GM10266 (cell line): ENCODE results near the gene CLASP1.

ENCODE experiments used
- DNase-seq: peaks from one replicate; pipeline ENCODE4 v3.0.0; 2012; ENCODE audit errors: extremely low spot score
- CTCF ChIP-seq: IDR thresholded peaks from 2 replicates; pipeline ENCODE4 v1.5.1; 2012; ENCODE audit warnings: mild to moderate bottlenecking, low read depth; ENCODE audit not compliant: control insufficient read depth, insufficient read depth; ENCODE audit errors: missing control alignments

The CLASP1 gene

GRCh38 chr2:121412349-121412748 lies 236.9 kb downstream of the CLASP1 start:
- DNase-seq: no peak
- no peak for TF ChIP-seq CTCF

- no peak for DNase-seq
- TF ChIP-seq CTCF: no peak
These were observed 239.3 kb downstream of the CLASP1 start for GRCh38 chr2:121409966-121410365.

- TF ChIP-seq CTCF: no peak
- no peak for DNase-seq
These were observed 239.9 kb downstream of the CLASP1 start for GRCh38 chr2:121409388-121409787.

GRCh38 chr2:121408641-121409040 lies 240.6 kb downstream of the CLASP1 start:
- no peak for DNase-seq
- TF ChIP-seq CTCF: no peak

GRCh38 chr2:121405233-121405632 lies 244.0 kb downstream of the CLASP1 start:
- TF ChIP-seq CTCF: no peak
- DNase-seq: no peak

GRCh38 chr2:121400201-121400600 lies 249.1 kb downstream of the CLASP1 start:
- TF ChIP-seq CTCF: no peak
- no peak for DNase-seq

- TF ChIP-seq CTCF: no peak
- no peak for DNase-seq
These were observed 250.4 kb downstream of the CLASP1 start for GRCh38 chr2:121398853-121399252.
